Cardiac muscle cell (in vitro differentiated cells and primary cell): ENCODE measurements around the gene DOCK2. TPM values are rescaled to one million over a fixed set of nuclear protein-coding genes. Genes with fewer than 3 reads are reported as not detected.
A peak's percentile ranks its signal among the peaks of the same experiment; 100 is the strongest.

ENCODE experiments used
- DNase-seq, 2 donors: peaks; one replicate each; pipeline versions ENCODE4 v3.0.0 to v3.0.0-alpha.2; 2010 to 2017; ENCODE audit warnings: low read depth in 1 of 2, low spot score in 1 of 2
- H3K27ac ChIP-seq: fragments of 200-600 bp; sonication (generic); 2 replicates; pipeline ENCODE4 v1.5.1; 2016
- H3K27me3 ChIP-seq: fragments of 200-600 bp; sonication (generic); 2 replicates; pipeline ENCODE4 v1.6.0; 2016; ENCODE audit warnings: control low read depth
- H3K36me3 ChIP-seq: fragments of 200-600 bp; sonication (generic); 2 replicates; pipeline ENCODE4 v1.5.1; 2016; ENCODE audit warnings: control low read depth
- H3K4me1 ChIP-seq: fragments of 200-600 bp; sonication (generic); 2 replicates; pipeline ENCODE4 v1.8.1; 2017; ENCODE audit warnings: low read depth, mild to moderate bottlenecking, mixed run types
- H3K4me3 ChIP-seq: fragments of 200-600 bp; sonication (generic); 2 replicates; pipeline ENCODE4 v1.5.1; 2016; ENCODE audit warnings: mild to moderate bottlenecking
- H3K9me3 ChIP-seq: fragments of 200-600 bp; sonication (generic); 2 replicates; pipeline ENCODE4 v1.5.1; 2017; ENCODE audit warnings: low read depth, mild to moderate bottlenecking, control low read depth
- CTCF ChIP-seq: IDR thresholded peaks from 2 replicates; pipeline ENCODE4 v1.5.1; 2012; ENCODE audit warnings: low read depth, mild to moderate bottlenecking, low read length
- polyA plus RNA-seq: library from polyadenylated mRNA; unstranded; fragments of >200 nt; fragmentation: Nextera tagmentation; extraction: Ambion mirVana; gene quantifications from 2 replicates; pipeline ENCODE4 v1.2.1, GENCODE V29; 2016
- total RNA-seq: library from RNA; depleted of rRNA; stranded (reverse); fragments of >200 nt; gene quantifications from 2 replicates; pipeline ENCODE4 v1.2.3, GENCODE V29; 2016

The DOCK2 gene
- total and polyA plus RNA-seq, 2 experiments from 2014 or later: 3.3 to 6.5 TPM

GRCh38 chr5:169979871-169980270, 342.8 kb downstream of the DOCK2 start:
- no peak overlapping the region for H3K27ac ChIP-seq
- TF ChIP-seq CTCF: no peak
- peak overlapping the region; percentile 40 for H3K4me3 ChIP-seq
- H3K27me3 ChIP-seq: peaks cover 4% of the 10 kb centered on the region
- no peaks in the 10 kb centered on the region for H3K36me3 ChIP-seq
- peaks cover 21% of the 10 kb centered on the region for H3K4me1 ChIP-seq
- no peak for DNase-seq
- H3K9me3 ChIP-seq: no peaks in the 10 kb centered on the region

GRCh38 chr5:169980418-169981053, 343.5 kb downstream of the DOCK2 start, which contains the start of gene INSYN2B:
Gene INSYN2B (minus strand): TSS chr5:169980495. CDS start chr5:169883898, 96,597 bp downstream.
- H3K36me3 ChIP-seq: no peaks in the 10 kb centered on the region
- DNase-seq: peak; percentile 90 to 91
- H3K4me3 ChIP-seq: peak within 1 kb of the TSS; percentile 40
- peaks cover 4% of the 10 kb centered on the region for H3K27me3 ChIP-seq
- H3K9me3 ChIP-seq: no peaks in the 10 kb centered on the region
- peaks cover 21% of the 10 kb centered on the region for H3K4me1 ChIP-seq
- TF ChIP-seq CTCF: peak; percentile 72
- no peak within 1 kb of the TSS for H3K27ac ChIP-seq

GRCh38 chr5:169988206-169988605, 351.1 kb downstream of the DOCK2 start:
- TF ChIP-seq CTCF: no peak
- Histone ChIP-seq H3K4me3 (no peak overlapping the region), H3K27ac (no peak overlapping the region), H3K9me3 (no peaks in the 10 kb centered on the region), H3K4me1 (no peaks in the 10 kb centered on the region), H3K36me3 (no peaks in the 10 kb centered on the region), H3K27me3 (no peaks in the 10 kb centered on the region)
- no peak for DNase-seq

GRCh38 chr5:169988947-169989346, 351.9 kb downstream of the DOCK2 start:
- Histone ChIP-seq H3K4me3 (no peak overlapping the region), H3K27me3 (no peaks in the 10 kb centered on the region), H3K27ac (no peak overlapping the region), H3K36me3 (no peaks in the 10 kb centered on the region), H3K4me1 (no peaks in the 10 kb centered on the region), H3K9me3 (no peaks in the 10 kb centered on the region)
- no peak for TF ChIP-seq CTCF
- no peak for DNase-seq

GRCh38 chr5:169989365-169989764, 352.3 kb downstream of the DOCK2 start:
- H3K4me3 ChIP-seq: no peak overlapping the region
- H3K36me3 ChIP-seq: no peaks in the 10 kb centered on the region
- no peaks in the 10 kb centered on the region for H3K4me1 ChIP-seq
- no peak overlapping the region for H3K27ac ChIP-seq
- no peak for DNase-seq
- no peak for TF ChIP-seq CTCF
- no peaks in the 10 kb centered on the region for H3K9me3 ChIP-seq
- no peaks in the 10 kb centered on the region for H3K27me3 ChIP-seq
